HCT116 (cell line): Measurements from ENCODE around the gene GPR142. TPM values are rescaled to one million over a fixed set of nuclear protein-coding genes. Genes with fewer than 3 reads are reported as not detected.

ENCODE experiments used
- ATAC-seq: fragments of 200-7000 bp; cut with Tn5 transposase; 2 replicates; pipeline ENCODE4 v1.9.1; 2020; ENCODE audit warnings: mild to moderate bottlenecking, moderate library complexity
- BruUV-seq: library from RNA; stranded (reverse); fragments of 400-500 nt; replicated peaks from 2 replicates; lab custom pipeline; 2021; lab: Mats Ljungman, UMichigan
- CTCF ChIA-PET: fragments of 300-600 bp; sonication (Branson Sonifier 250); formaldehyde crosslinking; loops from one replicate; lab custom pipeline; 2021; ENCODE audit warnings: antibody characterized with exemption; lab: Charles Lee
- POLR2A ChIA-PET: fragments of 300-600, 350-600 bp; sonication (Branson Sonifier 250); formaldehyde crosslinking; loops from one replicate; lab custom pipeline; 2021; ENCODE audit warnings: antibody characterized with exemption; lab: Charles Lee
- RAD21 ChIA-PET, 2 experiments: fragments of 300-600 bp; sonication (Branson Sonifier 250); formaldehyde crosslinking; loops; one replicate each; lab custom pipeline; 2023; ENCODE audit warnings: low total read pairs in 2 of 2; ENCODE audit not compliant: uncharacterized antibody in 2 of 2, unreplicated experiment in 2 of 2, low non-redundant PET in 1 of 2; lab: Charles Lee
- DNase-seq: peaks from one replicate; pipeline ENCODE4 v3.0.0-alpha.2; 2010; ENCODE audit warnings: low read depth, low spot score
- H2AFZ ChIP-seq: fragments of 200-600 bp; shearing (Covaris generic), sonication (generic); 2 replicates; pipeline ENCODE4 v1.6.1; 2017; ENCODE audit warnings: low read depth, mixed run types, mixed read lengths, antibody characterized with exemption, low read length; ENCODE audit not compliant: poor library complexity, severe bottlenecking
- H3K27ac ChIP-seq: 2 replicates; pipeline ENCODE4 v1.5.1; 2012; ENCODE audit warnings: low read depth, low read length
- H3K27me3 ChIP-seq: fragments of 200-600 bp; sonication (generic); 2 replicates; pipeline ENCODE4 v1.6.1; 2016; ENCODE audit warnings: mixed run types, low read length, mixed read lengths; ENCODE audit not compliant: insufficient read depth
- H3K36me3 ChIP-seq, 2 experiments: fragments of 200-500 bp in 1 of 2; fragments of 200-600 bp in 1 of 2; sonication (Bioruptor generic) in 1 of 2; sonication (generic) in 1 of 2; 2 replicates each; pipeline versions ENCODE4 v1.5.1 to v1.6.1; 2014 to 2016; ENCODE audit warnings: low read length in 2 of 2, inconsistent platforms in 1 of 2, mixed read lengths in 1 of 2, mixed run types in 1 of 2; ENCODE audit not compliant: insufficient read depth in 2 of 2, control insufficient read depth in 1 of 2
- H3K4me1 ChIP-seq, 2 experiments: fragments of 200-600 bp in 1 of 2; sonication (generic) in 1 of 2; 2 replicates each; pipeline versions ENCODE4 v1.5.1 to v1.6.1; 2012 to 2017; ENCODE audit warnings: low read length in 2 of 2, inconsistent platforms in 1 of 2, mild to moderate bottlenecking in 1 of 2, mixed read lengths in 1 of 2, mixed run types in 1 of 2, moderate library complexity in 1 of 2; ENCODE audit not compliant: insufficient read depth in 2 of 2, control insufficient read depth in 1 of 2
- H3K4me2 ChIP-seq: fragments of 200-600 bp; sonication (generic); 2 replicates; pipeline ENCODE4 v1.6.1; 2017; ENCODE audit warnings: mixed run types, low read length, mixed read lengths
- H3K4me3 ChIP-seq, 2 experiments: fragments of 200-600 bp in 1 of 2; sonication (generic) in 1 of 2; replicated peaks in 1 of 2; 2 replicates each; pipeline ENCODE4 v1.5.1; 2011 to 2016; ENCODE audit warnings: low read length in 2 of 2, control low read depth in 1 of 2, low read depth in 1 of 2, mild to moderate bottlenecking in 1 of 2, mixed read lengths in 1 of 2, mixed run types in 1 of 2
- H3K79me2 ChIP-seq: fragments of 200-600 bp; sonication (generic); 2 replicates; pipeline ENCODE4 v1.6.1; 2017; ENCODE audit warnings: mild to moderate bottlenecking, mixed run types, low read length, moderate library complexity, mixed read lengths; ENCODE audit not compliant: insufficient read depth
- H3K9ac ChIP-seq: fragments of 200-600 bp; sonication (generic); 2 replicates; pipeline ENCODE4 v1.6.1; 2016; ENCODE audit warnings: low read length, mixed read lengths
- H3K9me2 ChIP-seq: fragments of 200-600 bp; sonication (generic), shearing (Covaris generic); 2 replicates; pipeline ENCODE4 v1.6.1; 2017; ENCODE audit warnings: mixed run types, mild to moderate bottlenecking, moderate library complexity; ENCODE audit not compliant: insufficient read depth
- H3K9me3 ChIP-seq, 2 experiments: fragments of 200-500 bp in 1 of 2; fragments of 200-600 bp in 1 of 2; sonication (Bioruptor generic) in 1 of 2; sonication (generic) in 1 of 2; 2 replicates each; pipeline ENCODE4 v1.6.1; 2014 to 2017; ENCODE audit warnings: low read length in 2 of 2, mixed read lengths in 2 of 2, inconsistent platforms in 1 of 2, low read depth in 1 of 2, mild to moderate bottlenecking in 1 of 2, mixed run types in 1 of 2, moderate library complexity in 1 of 2; ENCODE audit not compliant: control insufficient read depth in 1 of 2, insufficient read depth in 1 of 2
- H4K20me1 ChIP-seq: fragments of 200-600 bp; sonication (generic), shearing (Covaris generic); 2 replicates; pipeline ENCODE4 v1.6.1; 2017; ENCODE audit warnings: mixed run types, mild to moderate bottlenecking, moderate library complexity; ENCODE audit not compliant: insufficient read depth
- CBX3 ChIP-seq: IDR thresholded peaks from 2 replicates; pipeline ENCODE4 v1.6.1; 2012; ENCODE audit warnings: low read depth
- CEBPB ChIP-seq: IDR thresholded peaks from 2 replicates; pipeline ENCODE4 v1.6.1; 2012; ENCODE audit warnings: low read depth
- EGR1 ChIP-seq: IDR thresholded peaks from 2 replicates; pipeline ENCODE4 v1.6.1; 2012; ENCODE audit warnings: low read depth
- EZH2 ChIP-seq: fragments of 200-600 bp; sonication (generic); IDR thresholded peaks from 2 replicates; pipeline ENCODE4 v1.6.1; 2017; ENCODE audit warnings: antibody characterized with exemption, mixed run types
- EZH2phosphoT487 ChIP-seq: fragments of 200-600 bp; IDR thresholded peaks from 2 replicates; pipeline ENCODE4 v1.6.1; 2018; ENCODE audit warnings: antibody characterized with exemption, borderline replicate concordance
- POLR2AphosphoS5 ChIP-seq: IDR thresholded peaks from 2 replicates; pipeline ENCODE4 v1.6.1; 2011; ENCODE audit warnings: mild to moderate bottlenecking, low read depth, low read length, moderate library complexity
- SRF ChIP-seq: IDR thresholded peaks from 2 replicates; pipeline ENCODE4 v1.6.1; 2012; ENCODE audit warnings: low read depth
- TCF7L2 ChIP-seq: IDR thresholded peaks from 2 replicates; pipeline ENCODE4 v1.7.0; 2011; ENCODE audit warnings: borderline replicate concordance, inconsistent platforms; ENCODE audit not compliant: insufficient read depth, insufficient read length; ENCODE audit errors: extremely low read depth
- YY1 ChIP-seq: IDR thresholded peaks from 2 replicates; pipeline ENCODE4 v1.6.1; 2011; ENCODE audit warnings: low read length, low read depth, moderate library complexity, mild to moderate bottlenecking; ENCODE audit not compliant: insufficient replicate concordance; ENCODE audit errors: extremely low read depth
- ZNF274 ChIP-seq: fragments of 200-500 bp; sonication (Bioruptor generic); IDR thresholded peaks from 2 replicates; pipeline ENCODE4 v1.6.1; 2014; ENCODE audit warnings: mild to moderate bottlenecking, low read depth, low read length, inconsistent platforms
- intact Hi-C: fragments of 100-400 bp; cut with micrococcal nuclease; formaldehyde crosslinking; loops from 2 replicates; pipeline ENCODE4 v1.10.0; 2022
- total RNA-seq: library from RNA; stranded (reverse); gene quantifications from one replicate; pipeline ENCODE4 v1.2.1, GENCODE V29; 2021; ENCODE audit not compliant: unreplicated experiment
- TF ChIP-seq, protein P1 (sequence below): IDR thresholded peaks from 2 replicates; pipeline ENCODE4 v1.6.1; 2012; ENCODE audit warnings: low read depth
- TF ChIP-seq, protein P2 (sequence below): IDR thresholded peaks from 2 replicates; pipeline ENCODE4 v1.6.1; 2012
- TF ChIP-seq, protein P3 (sequence below): IDR thresholded peaks from 2 replicates; pipeline ENCODE4 v1.6.1; 2012

GPR142 gene
- total RNA-seq, 1 experiment from 2014 or later = not detected

DNA sequence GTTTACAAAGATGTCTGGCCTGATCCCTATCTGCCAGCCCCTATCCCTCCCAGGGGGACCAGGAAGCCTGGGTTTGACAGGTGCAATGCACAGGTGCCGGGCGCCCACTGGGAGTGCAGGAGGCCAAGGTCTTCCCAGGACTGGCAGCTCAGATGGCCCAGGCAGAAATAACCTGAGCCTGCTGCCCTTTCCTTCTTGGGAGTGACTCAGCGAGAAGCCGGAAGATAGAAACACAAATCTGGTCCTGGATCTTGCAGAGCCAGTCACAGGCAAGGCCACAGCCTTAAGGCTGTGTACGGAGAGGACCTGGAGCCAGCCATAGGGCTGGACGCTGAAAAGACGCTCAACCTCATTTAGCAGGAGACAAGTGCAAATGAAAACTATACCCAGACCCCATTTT, 27.7 kb downstream of the GPR142 start:
- Histone ChIP-seq H3K4me1 (peaks cover 0 to 6% of the 10 kb centered on the region in 2 experiments; a peak in 1 of 4 replicates), H3K9ac (no peak overlapping the region), H3K79me2 (no peaks in the 10 kb centered on the region), H3K9me3 (no peaks in the 10 kb centered on the region), H3K4me3 (no peak overlapping the region), H3K36me3 (no peaks in the 10 kb centered on the region), H3K4me2 (no peak overlapping the region), H2AFZ (no peak overlapping the region), H3K27me3 (no peaks in the 10 kb centered on the region), H3K27ac (no peak overlapping the region), H4K20me1 (no peaks in the 10 kb centered on the region), H3K9me2 (no peaks in the 10 kb centered on the region)
- BruUV-seq = no TSS peak
- TF ChIP-seq YY1 (no peak), POLR2AphosphoS5 (no peak), SRF (no peak)
- TF ChIP-seq, protein P1, sequence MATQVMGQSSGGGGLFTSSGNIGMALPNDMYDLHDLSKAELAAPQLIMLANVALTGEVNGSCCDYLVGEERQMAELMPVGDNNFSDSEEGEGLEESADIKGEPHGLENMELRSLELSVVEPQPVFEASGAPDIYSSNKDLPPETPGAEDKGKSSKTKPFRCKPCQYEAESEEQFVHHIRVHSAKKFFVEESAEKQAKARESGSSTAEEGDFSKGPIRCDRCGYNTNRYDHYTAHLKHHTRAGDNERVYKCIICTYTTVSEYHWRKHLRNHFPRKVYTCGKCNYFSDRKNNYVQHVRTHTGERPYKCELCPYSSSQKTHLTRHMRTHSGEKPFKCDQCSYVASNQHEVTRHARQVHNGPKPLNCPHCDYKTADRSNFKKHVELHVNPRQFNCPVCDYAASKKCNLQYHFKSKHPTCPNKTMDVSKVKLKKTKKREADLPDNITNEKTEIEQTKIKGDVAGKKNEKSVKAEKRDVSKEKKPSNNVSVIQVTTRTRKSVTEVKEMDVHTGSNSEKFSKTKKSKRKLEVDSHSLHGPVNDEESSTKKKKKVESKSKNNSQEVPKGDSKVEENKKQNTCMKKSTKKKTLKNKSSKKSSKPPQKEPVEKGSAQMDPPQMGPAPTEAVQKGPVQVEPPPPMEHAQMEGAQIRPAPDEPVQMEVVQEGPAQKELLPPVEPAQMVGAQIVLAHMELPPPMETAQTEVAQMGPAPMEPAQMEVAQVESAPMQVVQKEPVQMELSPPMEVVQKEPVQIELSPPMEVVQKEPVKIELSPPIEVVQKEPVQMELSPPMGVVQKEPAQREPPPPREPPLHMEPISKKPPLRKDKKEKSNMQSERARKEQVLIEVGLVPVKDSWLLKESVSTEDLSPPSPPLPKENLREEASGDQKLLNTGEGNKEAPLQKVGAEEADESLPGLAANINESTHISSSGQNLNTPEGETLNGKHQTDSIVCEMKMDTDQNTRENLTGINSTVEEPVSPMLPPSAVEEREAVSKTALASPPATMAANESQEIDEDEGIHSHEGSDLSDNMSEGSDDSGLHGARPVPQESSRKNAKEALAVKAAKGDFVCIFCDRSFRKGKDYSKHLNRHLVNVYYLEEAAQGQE = no peak
- ChIA-PET CTCF (interaction anchor here (1.1 to 2.2 kb wide), 2 partner anchors 16 to 22 kb away, joined by 3 to 6 read pairs; no protein-coding TSS in a partner anchor), POLR2A (no interaction called here), RAD21 (no interaction called here)
- DNase-seq = no peak
- no peak for ATAC-seq
- intact Hi-C loops = no loop called here

DNA sequence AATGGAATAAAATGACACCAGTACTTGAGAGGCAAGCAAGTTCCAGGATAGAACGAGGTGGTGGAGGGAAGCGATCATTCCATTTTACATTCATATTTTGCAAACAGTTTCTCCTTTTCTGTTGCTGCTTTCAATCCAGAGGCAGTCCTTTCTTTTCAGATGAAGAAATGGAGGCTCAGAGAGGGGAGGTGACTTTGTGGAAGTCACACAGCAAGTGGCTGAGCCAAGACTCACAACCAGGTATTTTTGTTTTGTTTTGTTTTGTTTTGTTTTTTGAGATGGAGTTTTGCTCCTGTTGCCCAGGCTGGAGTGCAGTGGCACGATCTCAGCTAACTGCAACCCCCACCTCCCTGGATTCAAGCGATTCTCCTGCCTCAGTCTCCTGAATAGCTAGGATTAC, 29.3 kb downstream of the GPR142 start:
- H3K27ac ChIP-seq = no peak overlapping the region
- no peak for DNase-seq
- ChIA-PET RAD21 (no interaction called here), CTCF (no interaction called here), POLR2A (no interaction called here)
- H3K4me3 ChIP-seq = no peak overlapping the region
- no peak overlapping the region for H3K9ac ChIP-seq
- H3K4me1 ChIP-seq = peaks cover 0 to 6% of the 10 kb centered on the region in 2 experiments; a peak in 1 of 4 replicates
- H3K9me2 ChIP-seq = no peaks in the 10 kb centered on the region
- no peaks in the 10 kb centered on the region for H3K9me3 ChIP-seq
- no peaks in the 10 kb centered on the region for H3K27me3 ChIP-seq
- no peak overlapping the region for H3K4me2 ChIP-seq
- intact Hi-C loops = no loop called here
- ATAC-seq = no peak
- H3K79me2 ChIP-seq = no peaks in the 10 kb centered on the region
- BruUV-seq = no TSS peak
- H3K36me3 ChIP-seq = no peaks in the 10 kb centered on the region
- H2AFZ ChIP-seq = no peak overlapping the region
- H4K20me1 ChIP-seq = no peaks in the 10 kb centered on the region
- no peak for TF ChIP-seq TCF7L2
- TF ChIP-seq, protein P1 = no peak
- no peak for TF ChIP-seq CBX3
- TF ChIP-seq EZH2phosphoT487 = no peak
- TF ChIP-seq, protein P2, sequence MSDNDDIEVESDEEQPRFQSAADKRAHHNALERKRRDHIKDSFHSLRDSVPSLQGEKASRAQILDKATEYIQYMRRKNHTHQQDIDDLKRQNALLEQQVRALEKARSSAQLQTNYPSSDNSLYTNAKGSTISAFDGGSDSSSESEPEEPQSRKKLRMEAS = no peak
- TF ChIP-seq CEBPB = no peak
- TF ChIP-seq EZH2 = no peak
- TF ChIP-seq ZNF274 = no peak
- TF ChIP-seq SRF = no peak
- TF ChIP-seq EGR1 = no peak
- TF ChIP-seq, protein P3, sequence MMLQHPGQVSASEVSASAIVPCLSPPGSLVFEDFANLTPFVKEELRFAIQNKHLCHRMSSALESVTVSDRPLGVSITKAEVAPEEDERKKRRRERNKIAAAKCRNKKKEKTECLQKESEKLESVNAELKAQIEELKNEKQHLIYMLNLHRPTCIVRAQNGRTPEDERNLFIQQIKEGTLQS = no peak
